Activated naive CD4-positive, alpha-beta T cell treated with anti-CD3 and anti-CD28 coated beads, Interleukin-2, amount 10 ng/mL, durations not matched to agents 7 days and 5 days (primary cell): ENCODE results near the gene DAB2.

Experiments
- CTCF ChIA-PET: fragments of 350-600 bp; sonication (Branson Sonifier 250); formaldehyde crosslinking; loops from one replicate; lab custom pipeline; 2021; ENCODE audit warnings: antibody characterized with exemption; lab: Charles Lee
- DNase-seq: peaks from one replicate; pipeline ENCODE4 v3.0.0-alpha.2; 2020
- H3K27ac Mint-ChIP-seq: one replicate; pipeline ENCODE4 v1.8.0; 2021; ENCODE audit warnings: mild to moderate bottlenecking, moderate library complexity, mixed read lengths
- H3K27me3 Mint-ChIP-seq: one replicate; pipeline ENCODE4 v1.8.0; 2021; ENCODE audit warnings: mild to moderate bottlenecking, mixed read lengths
- H3K36me3 Mint-ChIP-seq: one replicate; pipeline ENCODE4 v1.8.0; 2021; ENCODE audit warnings: mixed read lengths
- H3K4me1 Mint-ChIP-seq: one replicate; pipeline ENCODE4 v1.8.0; 2021; ENCODE audit warnings: mixed read lengths
- H3K4me3 Mint-ChIP-seq: one replicate; pipeline ENCODE4 v1.8.0; 2021; ENCODE audit warnings: mild to moderate bottlenecking, moderate library complexity, mixed read lengths
- H3K9me3 Mint-ChIP-seq: one replicate; pipeline ENCODE4 v1.8.0; 2021; ENCODE audit warnings: mixed read lengths

The DAB2 gene

GRCh38 chr5:39424736-39425637 lies at the start of gene DAB2:
Gene DAB2 (minus strand): TSS chr5:39424980. CDS start chr5:39394320, 30,660 bp downstream.
- Mint-ChIP-seq H3K27ac (no peak within 1 kb of the TSS), H3K9me3 (no peaks in the 10 kb centered on the region), H3K27me3 (peaks cover 58% of the 10 kb centered on the region), H3K4me3 (peak within 1 kb of the TSS; percentile 63), H3K36me3 (no peaks in the 10 kb centered on the region), H3K4me1 (peaks cover 7% of the 10 kb centered on the region)
- CTCF ChIA-PET: interaction anchor here (1.0 to 1.3 kb wide), 3 partner anchors 23 to 123 kb away, joined by 4 to 7 read pairs (median 4); no protein-coding TSS in a partner anchor
- peak; percentile 57 for DNase-seq

DNA sequence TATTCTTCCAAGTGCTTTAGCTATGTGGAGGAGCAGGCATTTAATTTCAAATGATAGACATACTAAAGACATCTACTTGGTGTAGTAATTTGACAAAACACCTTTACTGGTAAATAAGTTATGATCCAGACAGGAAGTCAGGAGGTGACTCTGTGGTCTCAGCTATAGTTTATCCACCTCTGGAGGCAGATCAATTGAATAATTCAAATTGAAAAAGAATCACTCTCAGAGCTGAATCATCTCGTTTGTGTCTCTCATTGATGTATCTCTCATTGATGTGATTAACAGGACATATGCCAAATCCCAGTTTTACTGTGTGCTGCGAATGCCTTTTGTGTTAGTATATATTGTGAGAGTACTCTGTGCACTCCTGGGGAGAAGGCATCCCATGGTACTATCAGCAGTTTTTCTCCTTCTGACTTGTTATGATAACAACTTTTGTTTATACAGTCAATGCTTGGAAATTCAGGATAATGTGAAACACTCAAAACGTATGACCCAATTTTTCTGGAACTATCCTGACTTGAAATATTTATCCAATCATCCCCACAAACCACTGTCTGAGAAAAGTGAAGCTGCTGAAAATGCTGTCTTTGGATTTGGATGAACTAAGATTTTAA lies 48.5 kb upstream of the DAB2 start:
- CTCF ChIA-PET: no interaction called here
- H3K27ac Mint-ChIP-seq: no peak overlapping the region

GRCh38 chr5:39471836-39472508 lies 47.2 kb upstream of the DAB2 start:
- Mint-ChIP-seq H3K27ac (no peak overlapping the region), H3K36me3 (no peaks in the 10 kb centered on the region), H3K9me3 (no peaks in the 10 kb centered on the region), H3K4me3 (no peak overlapping the region), H3K27me3 (peaks cover 10% of the 10 kb centered on the region), H3K4me1 (no peaks in the 10 kb centered on the region)
- CTCF ChIA-PET: no interaction called here
- DNase-seq: no peak

More for the DNA sequence above, 48.5 kb upstream of the DAB2 start:
- H3K9me3 Mint-ChIP-seq: no peaks in the 10 kb centered on the region
- no peak overlapping the region for H3K4me3 Mint-ChIP-seq
- H3K27me3 Mint-ChIP-seq: peaks cover 10% of the 10 kb centered on the region
- no peak for DNase-seq
- no peaks in the 10 kb centered on the region for H3K4me1 Mint-ChIP-seq
- no peaks in the 10 kb centered on the region for H3K36me3 Mint-ChIP-seq

- H3K4me3 Mint-ChIP-seq: no peak overlapping the region
- H3K27ac Mint-ChIP-seq: no peak overlapping the region
- H3K36me3 Mint-ChIP-seq: no peaks in the 10 kb centered on the region
- CTCF ChIA-PET: no interaction called here
- H3K27me3 Mint-ChIP-seq: peaks cover 6% of the 10 kb centered on the region
- DNase-seq: no peak
- no peaks in the 10 kb centered on the region for H3K4me1 Mint-ChIP-seq
- H3K9me3 Mint-ChIP-seq: no peaks in the 10 kb centered on the region
These were observed 46.0 kb upstream of the DAB2 start for GRCh38 chr5:39470811-39471210.

DNA sequence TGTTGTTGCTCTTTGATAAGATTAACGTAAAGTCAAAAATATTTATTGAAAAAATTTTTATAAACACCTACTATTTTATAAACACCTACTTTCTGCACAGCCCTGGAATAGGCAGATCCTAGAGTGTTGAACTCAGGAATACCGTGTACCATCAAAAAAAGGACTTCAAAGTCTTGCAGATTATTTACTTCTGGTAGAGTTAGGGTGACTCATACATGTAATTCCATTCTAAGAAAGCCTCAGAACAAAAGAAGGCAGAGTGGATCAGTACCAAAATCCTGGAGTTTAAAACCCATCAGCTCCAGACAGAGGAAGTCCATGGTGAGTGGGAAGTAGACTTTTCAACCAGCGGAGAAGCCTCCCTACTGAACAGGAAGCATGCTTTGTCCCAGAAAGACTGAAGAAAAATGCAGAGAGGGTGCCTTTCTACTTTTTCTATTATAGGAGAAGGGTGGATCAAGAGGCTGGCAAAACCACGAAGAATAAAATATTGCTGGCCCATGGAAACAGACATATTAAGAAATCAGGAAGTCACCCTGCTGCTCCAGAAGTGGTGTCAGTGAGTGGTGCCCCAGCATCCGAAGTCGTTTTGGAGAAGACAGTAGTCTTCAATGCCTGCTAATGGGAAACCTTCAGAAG lies 45.1 kb upstream of the DAB2 start:
- Mint-ChIP-seq H3K27me3 (peaks cover 5% of the 10 kb centered on the region), H3K4me1 (no peaks in the 10 kb centered on the region), H3K36me3 (no peaks in the 10 kb centered on the region), H3K9me3 (no peaks in the 10 kb centered on the region), H3K4me3 (no peak overlapping the region), H3K27ac (no peak overlapping the region)
- no peak for DNase-seq
- CTCF ChIA-PET: no interaction called here

DNA sequence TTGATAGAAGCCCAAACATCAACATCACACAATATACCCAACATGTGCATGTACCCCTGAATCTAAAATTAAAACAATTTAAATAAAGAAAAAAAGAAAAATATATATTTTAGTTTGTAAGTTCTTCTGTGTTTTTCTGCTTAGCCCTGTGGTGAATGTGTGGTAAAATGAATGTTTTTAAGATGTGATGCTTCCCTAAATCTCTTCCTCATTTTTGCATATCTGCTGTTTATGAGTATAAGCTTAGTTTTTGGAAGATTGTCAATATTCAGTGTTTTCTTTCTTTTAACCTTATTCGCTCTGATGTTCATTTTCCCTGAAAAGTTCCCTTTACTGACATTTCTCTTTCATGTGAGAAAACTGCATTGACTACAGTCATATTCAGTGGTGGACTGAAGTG lies 44.4 kb upstream of the DAB2 start:
- Mint-ChIP-seq H3K4me1 (no peaks in the 10 kb centered on the region), H3K9me3 (no peaks in the 10 kb centered on the region), H3K27ac (no peak overlapping the region), H3K36me3 (no peaks in the 10 kb centered on the region), H3K27me3 (peaks cover 5% of the 10 kb centered on the region), H3K4me3 (no peak overlapping the region)
- no peak for DNase-seq
- CTCF ChIA-PET: no interaction called here

DNA sequence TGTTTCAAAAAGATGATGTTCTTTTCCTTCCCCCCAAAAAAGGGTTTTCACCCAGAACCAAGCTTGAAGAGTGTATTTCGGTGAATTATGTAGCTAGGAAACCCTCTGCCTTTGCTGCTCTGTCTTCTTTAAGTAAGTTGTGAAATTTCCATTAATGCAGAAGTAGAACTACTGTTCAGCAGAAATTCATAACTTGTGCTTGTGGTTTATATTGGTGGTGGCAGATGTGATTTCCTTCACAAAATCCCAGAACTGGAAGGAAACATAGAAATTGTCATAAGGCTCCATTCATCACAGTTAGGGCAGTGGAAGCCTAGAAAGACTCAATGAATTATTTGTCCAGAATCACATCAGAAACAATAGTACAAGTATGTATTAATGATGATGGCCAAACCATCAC lies 42.1 kb upstream of the DAB2 start:
- Mint-ChIP-seq H3K4me1 (no peaks in the 10 kb centered on the region), H3K9me3 (no peaks in the 10 kb centered on the region), H3K27me3 (peaks cover 9% of the 10 kb centered on the region), H3K36me3 (no peaks in the 10 kb centered on the region), H3K4me3 (no peak overlapping the region), H3K27ac (no peak overlapping the region)
- no peak for DNase-seq
- CTCF ChIA-PET: no interaction called here

GRCh38 chr5:39465843-39466242 lies 41.1 kb upstream of the DAB2 start:
- Mint-ChIP-seq H3K4me3 (no peak overlapping the region), H3K27me3 (peaks cover 9% of the 10 kb centered on the region), H3K9me3 (no peaks in the 10 kb centered on the region), H3K4me1 (no peaks in the 10 kb centered on the region), H3K27ac (no peak overlapping the region), H3K36me3 (no peaks in the 10 kb centered on the region)
- CTCF ChIA-PET: no interaction called here
- DNase-seq: no peak

GRCh38 chr5:39465097-39465496 lies 40.3 kb upstream of the DAB2 start:
- DNase-seq: no peak
- H3K4me1 Mint-ChIP-seq: no peaks in the 10 kb centered on the region
- H3K27me3 Mint-ChIP-seq: peaks cover 7% of the 10 kb centered on the region
- no peaks in the 10 kb centered on the region for H3K36me3 Mint-ChIP-seq
- CTCF ChIA-PET: no interaction called here
- no peak overlapping the region for H3K4me3 Mint-ChIP-seq
- H3K27ac Mint-ChIP-seq: no peak overlapping the region
- H3K9me3 Mint-ChIP-seq: no peaks in the 10 kb centered on the region

DNA sequence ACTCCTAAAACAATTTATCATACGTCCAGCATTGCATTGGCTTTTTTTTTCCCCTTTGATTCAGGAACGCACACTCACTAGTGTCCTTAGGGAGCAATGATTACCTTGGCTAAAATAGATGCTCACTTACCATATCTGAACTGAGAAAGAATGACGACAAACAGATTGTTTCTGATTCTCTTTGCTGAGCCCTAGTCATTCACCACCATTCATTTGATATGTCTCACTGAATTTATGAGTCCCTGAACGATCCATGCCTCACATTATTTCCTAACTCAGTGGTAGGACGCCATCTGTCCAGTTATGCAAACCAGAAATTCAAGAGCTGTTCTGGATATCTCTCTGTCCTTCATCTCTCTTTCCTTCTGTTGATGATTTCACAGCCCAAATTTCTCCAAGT lies 39.3 kb upstream of the DAB2 start:
- Mint-ChIP-seq H3K36me3 (no peaks in the 10 kb centered on the region), H3K27me3 (peaks cover 4% of the 10 kb centered on the region), H3K4me1 (no peaks in the 10 kb centered on the region), H3K9me3 (no peaks in the 10 kb centered on the region), H3K27ac (no peak overlapping the region), H3K4me3 (no peak overlapping the region)
- CTCF ChIA-PET: no interaction called here
- no peak for DNase-seq

DNA sequence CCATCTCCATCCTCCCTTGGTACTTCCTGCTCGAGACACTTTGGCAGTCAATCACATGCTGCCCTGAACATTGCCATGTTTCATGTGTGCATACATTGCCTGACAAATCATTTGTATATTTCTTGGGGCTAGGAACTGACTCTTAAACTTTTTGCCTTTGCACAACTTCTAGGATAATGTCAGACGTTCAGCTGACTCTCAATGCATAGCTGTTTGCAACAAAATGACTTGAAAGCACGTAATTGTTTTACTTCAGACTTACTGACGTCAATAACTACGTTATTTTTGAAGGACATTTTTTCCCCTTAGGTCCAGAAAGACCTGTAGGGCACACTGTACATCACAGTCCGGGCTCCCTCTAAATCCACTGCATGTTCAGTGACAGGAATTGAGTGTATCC lies 37.4 kb upstream of the DAB2 start:
- Mint-ChIP-seq H3K27me3 (peaks cover 8% of the 10 kb centered on the region), H3K4me3 (no peak overlapping the region), H3K4me1 (no peaks in the 10 kb centered on the region), H3K9me3 (no peaks in the 10 kb centered on the region), H3K36me3 (no peaks in the 10 kb centered on the region), H3K27ac (no peak overlapping the region)
- no peak for DNase-seq
- CTCF ChIA-PET: no interaction called here

DNA sequence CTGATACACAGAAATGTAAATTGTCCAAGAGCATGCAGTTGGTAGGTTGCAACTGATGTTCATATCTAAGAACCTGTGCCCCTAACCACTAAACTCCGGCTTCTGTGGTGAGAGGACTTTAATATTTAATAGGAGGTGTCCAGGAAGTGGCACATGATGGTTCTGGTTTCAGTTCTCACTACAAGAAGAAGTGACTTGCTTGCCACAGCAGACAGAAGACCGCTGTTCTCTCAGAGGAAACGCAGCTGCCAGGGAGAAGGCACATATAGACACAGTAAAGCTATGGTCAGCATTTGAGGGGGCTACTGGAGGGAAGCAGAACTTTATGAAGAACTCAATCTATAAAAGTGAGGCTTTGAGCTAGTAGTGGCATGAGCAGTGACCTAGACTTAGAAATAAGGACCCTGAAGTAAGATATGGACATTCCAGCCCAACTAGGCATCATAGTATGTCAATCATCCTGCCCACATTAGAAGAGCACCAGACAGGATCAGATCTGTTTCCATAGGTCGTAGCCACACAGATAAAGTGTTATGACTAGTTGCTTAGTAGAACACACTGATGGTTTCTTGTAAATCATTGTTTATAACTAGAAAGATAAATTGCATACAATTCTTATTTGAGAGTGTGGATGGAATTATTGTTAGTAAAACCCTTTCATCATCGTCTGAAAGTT lies 36.4 kb upstream of the DAB2 start:
- H3K4me1 Mint-ChIP-seq: no peaks in the 10 kb centered on the region
- no peak overlapping the region for H3K27ac Mint-ChIP-seq
- no peak overlapping the region for H3K4me3 Mint-ChIP-seq
- no peaks in the 10 kb centered on the region for H3K36me3 Mint-ChIP-seq
- CTCF ChIA-PET: no interaction called here
- H3K9me3 Mint-ChIP-seq: no peaks in the 10 kb centered on the region
- DNase-seq: no peak
- H3K27me3 Mint-ChIP-seq: peaks cover 14% of the 10 kb centered on the region

DNA sequence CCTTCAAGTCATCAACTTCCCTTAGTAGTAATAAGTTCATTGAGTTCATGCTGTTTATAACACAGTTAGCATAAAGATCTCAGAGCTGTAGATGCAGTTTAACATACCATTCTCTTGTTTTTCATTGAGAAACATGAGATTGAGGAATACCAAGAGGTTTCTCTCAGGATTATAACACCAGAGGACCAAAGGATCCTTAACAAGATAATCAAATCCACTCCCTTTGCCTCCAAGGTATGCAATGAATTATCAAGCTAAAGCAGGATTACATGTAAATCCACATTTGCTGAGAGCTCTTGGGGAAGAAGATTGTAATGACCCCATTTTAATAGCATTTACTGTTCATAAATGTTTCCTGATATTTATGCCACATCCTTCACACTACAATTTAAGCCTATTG lies 35.1 kb upstream of the DAB2 start:
- no peaks in the 10 kb centered on the region for H3K36me3 Mint-ChIP-seq
- CTCF ChIA-PET: no interaction called here
- peaks cover 22% of the 10 kb centered on the region for H3K27me3 Mint-ChIP-seq
- no peak overlapping the region for H3K27ac Mint-ChIP-seq
- no peaks in the 10 kb centered on the region for H3K4me1 Mint-ChIP-seq
- no peak for DNase-seq
- no peaks in the 10 kb centered on the region for H3K9me3 Mint-ChIP-seq
- no peak overlapping the region for H3K4me3 Mint-ChIP-seq

DNA sequence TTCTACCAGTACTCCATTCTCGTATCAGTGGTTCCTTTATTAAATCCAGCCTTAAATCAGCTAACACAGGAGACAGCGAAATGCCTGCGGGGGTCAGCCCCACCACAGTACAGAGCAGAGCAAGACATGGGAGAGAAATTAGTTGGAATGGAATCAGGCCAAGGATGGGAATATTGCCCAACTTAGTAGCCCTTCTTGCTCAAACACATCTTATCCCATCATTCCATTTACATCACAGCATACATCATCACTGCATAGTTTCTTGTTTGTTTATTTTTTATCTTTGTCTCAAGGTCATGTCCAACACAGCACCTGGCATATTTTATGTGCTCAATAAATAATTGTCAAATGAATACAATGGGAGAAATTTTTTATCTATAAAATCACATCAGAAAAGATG lies 34.3 kb upstream of the DAB2 start:
- no peaks in the 10 kb centered on the region for H3K4me1 Mint-ChIP-seq
- CTCF ChIA-PET: no interaction called here
- no peak overlapping the region for H3K4me3 Mint-ChIP-seq
- peaks cover 22% of the 10 kb centered on the region for H3K27me3 Mint-ChIP-seq
- DNase-seq: no peak
- no peaks in the 10 kb centered on the region for H3K9me3 Mint-ChIP-seq
- no peak overlapping the region for H3K27ac Mint-ChIP-seq
- no peaks in the 10 kb centered on the region for H3K36me3 Mint-ChIP-seq
